GM18907 (cell line): ENCODE measurements around the gene TRIM4.

Experiments
- ATAC-seq: cut with Tn5 transposase; IDR thresholded peaks from one replicate; pipeline ENCODE4 v1.9.1; 2021; ENCODE audit warnings: mild to moderate bottlenecking, moderate library complexity; ENCODE audit not compliant: unreplicated experiment

Gene TRIM4

DNA sequence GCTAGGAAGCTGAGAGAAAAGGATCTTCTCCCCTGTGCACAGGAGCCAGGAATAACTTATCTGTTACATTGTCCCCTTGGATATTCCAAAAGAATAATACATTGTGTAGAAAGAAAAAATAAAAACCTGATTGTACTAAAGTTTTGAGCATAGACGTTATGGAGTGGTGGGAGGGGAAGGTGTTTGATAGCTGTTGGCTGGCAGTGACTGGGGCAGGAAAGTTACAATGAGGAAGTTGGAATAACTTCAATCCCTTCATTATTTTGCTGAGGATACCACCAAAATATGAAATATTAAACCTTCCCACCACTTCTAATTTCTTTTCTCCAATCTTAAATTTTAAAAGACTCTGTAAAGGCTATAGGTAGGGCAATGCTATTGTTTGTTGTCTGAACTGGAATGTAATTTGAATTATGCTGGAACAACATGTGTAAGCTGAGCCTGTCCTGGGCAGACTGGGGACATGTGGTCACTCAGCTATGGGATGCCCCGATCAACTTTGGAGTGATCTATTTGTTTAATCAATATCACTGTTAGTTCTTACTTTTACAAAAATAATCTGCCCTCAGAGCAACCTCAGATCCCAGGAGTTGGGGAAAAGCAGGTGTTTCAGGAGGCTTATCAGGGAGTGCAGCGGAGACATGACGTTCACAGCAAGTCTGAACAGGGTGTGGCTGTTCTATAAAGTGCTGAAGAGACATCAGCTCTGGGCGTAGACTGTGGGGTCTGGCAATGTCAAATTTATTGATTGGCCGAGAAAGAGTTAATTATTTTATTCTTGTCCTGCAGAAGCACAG lies 70.7 kb downstream of the TRIM4 start:
- ATAC-seq: no peak

DNA sequence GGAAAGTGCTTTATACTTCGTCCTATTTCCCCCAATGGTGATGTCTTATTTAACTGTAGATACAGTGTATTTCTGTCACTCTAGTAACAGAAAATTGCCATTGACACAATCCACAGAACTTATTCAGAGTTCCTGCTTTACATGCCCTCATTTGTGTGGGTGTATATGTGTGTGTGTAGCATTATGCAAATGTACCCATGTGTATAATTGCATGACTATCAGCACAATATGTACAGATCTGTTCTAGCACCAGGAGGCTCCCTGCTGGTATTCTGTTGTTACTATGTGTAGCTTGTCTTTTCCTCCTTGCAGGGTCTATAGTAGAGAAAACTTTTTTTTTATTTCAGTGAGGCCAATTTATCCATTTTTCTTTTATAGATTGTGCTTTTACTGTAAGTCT lies 75.0 kb downstream of the TRIM4 start:
- ATAC-seq: no peak

DNA sequence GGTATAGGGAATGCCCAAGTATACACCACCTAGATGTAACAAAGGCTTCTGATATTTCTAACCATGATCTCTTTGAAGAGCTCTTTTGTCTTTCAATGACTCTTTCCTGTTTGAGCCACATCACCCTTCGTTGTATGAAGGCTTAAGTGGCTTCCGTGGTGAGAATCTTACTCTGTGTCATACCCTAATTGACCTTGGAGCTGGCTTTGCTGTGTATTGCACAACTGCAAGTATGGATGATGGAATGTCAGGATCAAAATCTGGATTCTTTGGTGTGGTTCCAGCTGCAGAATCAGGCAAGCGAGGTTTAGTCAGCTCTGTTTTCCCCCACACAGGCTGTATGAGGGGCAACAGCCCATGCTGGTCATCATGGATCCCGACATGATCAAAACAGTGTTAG lies 75.5 kb downstream of the TRIM4 start:
- no peak for ATAC-seq

DNA sequence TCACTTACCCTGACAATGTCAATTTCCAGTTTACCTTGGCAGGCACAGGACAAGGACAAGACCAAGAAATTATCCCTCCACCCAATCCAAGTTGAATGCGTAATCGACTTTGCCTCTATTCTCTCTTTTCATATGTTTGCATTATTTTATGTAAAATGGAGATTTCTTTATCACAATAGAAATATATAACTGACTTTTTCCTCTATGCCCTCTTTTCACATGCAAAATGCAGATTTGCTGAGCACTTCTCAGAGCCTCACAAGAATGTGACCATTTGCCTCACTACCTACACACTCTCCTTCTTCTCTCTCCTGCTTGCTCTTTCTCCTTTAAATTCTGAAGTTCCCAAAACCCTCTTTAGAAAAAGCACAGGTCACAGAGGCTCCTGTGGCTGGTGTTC lies 76.4 kb downstream of the TRIM4 start:
- no peak for ATAC-seq
